Activated CD8-positive, alpha-beta memory T cell treated with anti-CD3 and anti-CD28 coated beads for 36 hours (primary cell): Measurements from ENCODE around the gene CPA3. TPM values are rescaled to one million over a fixed set of nuclear protein-coding genes. Genes with fewer than 3 reads are reported as not detected.

Experiments used
- CTCF ChIA-PET: fragments of 350-600 bp; sonication (Branson Sonifier 250); formaldehyde crosslinking; loops from one replicate; lab custom pipeline; 2021; ENCODE audit warnings: antibody characterized with exemption; lab: Charles Lee
- POLR2A ChIA-PET: fragments of 350-600 bp; sonication (Branson Sonifier 250); formaldehyde crosslinking; loops from one replicate; lab custom pipeline; 2021; ENCODE audit warnings: antibody characterized with exemption; lab: Charles Lee
- total RNA-seq, 2 experiments: library from RNA; stranded (reverse); gene quantifications; one replicate each; pipeline ENCODE4 v1.2.3, GENCODE V29; 2021

CPA3 gene
- total RNA-seq, 2 experiments from 2014 or later = not detected

GRCh38 chr3:148903941-148904340 lies 38.8 kb downstream of the CPA3 start:
- ChIA-PET CTCF (no interaction called here), POLR2A (no interaction called here)

GRCh38 chr3:148906667-148907066 lies 41.6 kb downstream of the CPA3 start:
- ChIA-PET POLR2A (no interaction called here), CTCF (no interaction called here)

- POLR2A ChIA-PET = no interaction called here
- CTCF ChIA-PET = no interaction called here
Observed at GRCh38 chr3:148911173-148911572, 46.1 kb downstream of the CPA3 start.

- ChIA-PET CTCF (no interaction called here), POLR2A (no interaction called here)
Observed at GRCh38 chr3:148911592-148911991, 46.5 kb downstream of the CPA3 start.

GRCh38 chr3:148914936-148915690 lies 50.0 kb downstream of the CPA3 start:
- POLR2A ChIA-PET = no interaction called here
- CTCF ChIA-PET = no interaction called here

GRCh38 chr3:148916132-148916531 lies 51.0 kb downstream of the CPA3 start:
- POLR2A ChIA-PET = no interaction called here
- CTCF ChIA-PET = no interaction called here

GRCh38 chr3:148922467-148922866 lies 57.4 kb downstream of the CPA3 start:
- ChIA-PET CTCF (no interaction called here), POLR2A (no interaction called here)

GRCh38 chr3:148923592-148923991 lies 58.5 kb downstream of the CPA3 start:
- ChIA-PET POLR2A (no interaction called here), CTCF (no interaction called here)

- ChIA-PET CTCF (no interaction called here), POLR2A (no interaction called here)
Observed at GRCh38 chr3:148924562-148924961, 59.5 kb downstream of the CPA3 start.

GRCh38 chr3:148925845-148926244 lies 60.7 kb downstream of the CPA3 start:
- CTCF ChIA-PET = no interaction called here

GRCh38 chr3:148930752-148931151 lies 65.7 kb downstream of the CPA3 start:
- ChIA-PET POLR2A (no interaction called here), CTCF (no interaction called here)

More at GRCh38 chr3:148925845-148926244, 60.7 kb downstream of the CPA3 start:
- POLR2A ChIA-PET = no interaction called here

GRCh38 chr3:148931574-148931973 lies 66.5 kb downstream of the CPA3 start:
- POLR2A ChIA-PET = no interaction called here
- CTCF ChIA-PET = no interaction called here

- POLR2A ChIA-PET = no interaction called here
- CTCF ChIA-PET = no interaction called here
Observed at GRCh38 chr3:148932972-148933371, 67.9 kb downstream of the CPA3 start.

GRCh38 chr3:148937467-148938255 lies 72.6 kb downstream of the CPA3 start:
- POLR2A ChIA-PET = no interaction called here
- CTCF ChIA-PET = no interaction called here

GRCh38 chr3:148938306-148938705 lies 73.2 kb downstream of the CPA3 start:
- POLR2A ChIA-PET = no interaction called here
- CTCF ChIA-PET = no interaction called here

- CTCF ChIA-PET = no interaction called here
- POLR2A ChIA-PET = no interaction called here
Observed at GRCh38 chr3:148938936-148939335, 73.8 kb downstream of the CPA3 start.

- CTCF ChIA-PET = interaction anchor here (1.0 to 1.1 kb wide), 2 partner anchors 14 to 81 kb away, joined by 4 read pairs; no protein-coding TSS in a partner anchor
- POLR2A ChIA-PET = no interaction called here
Observed at GRCh38 chr3:148940983-148941382, 75.9 kb downstream of the CPA3 start.

- CTCF ChIA-PET = interaction anchor here (0.5 to 1.0 kb wide), 4 partner anchors 17 to 329 kb away, joined by 3 to 4 read pairs (median 4); no protein-coding TSS in a partner anchor
Observed at GRCh38 chr3:148943506-148944205, 78.6 kb downstream of the CPA3 start.

GRCh38 chr3:148945116-148945515 lies 80.0 kb downstream of the CPA3 start:
- ChIA-PET CTCF (interaction anchor here (0.6 to 1.3 kb wide), 2 partner anchors 82 to 374 kb away, joined by 3 to 4 read pairs; no protein-coding TSS in a partner anchor), POLR2A (no interaction called here)

More at GRCh38 chr3:148943506-148944205, 78.6 kb downstream of the CPA3 start:
- POLR2A ChIA-PET = no interaction called here
